Thyroid gland (tissue), 4 donors: ENCODE results near the gene DNALI1. TPM values are rescaled to one million over a fixed set of nuclear protein-coding genes. Genes with fewer than 3 reads are reported as not detected.

Experiments
- DNase-seq, 2 donors: peaks; one replicate each; pipeline ENCODE4 v3.0.0-alpha.2; 2019
- H3K27ac ChIP-seq, 3 donors: fragments of 200-600 bp; sonication (generic); 1 replicate in 2 of 3; 2 replicates in 1 of 3; pipeline ENCODE4 v1.5.1; 2016 to 2019; ENCODE audit warnings: mild to moderate bottlenecking in 1 of 3, moderate library complexity in 1 of 3
- H3K27me3 ChIP-seq: fragments of 200-600 bp; sonication (generic); one replicate; pipeline ENCODE4 v1.5.1; 2019
- H3K36me3 ChIP-seq, 2 donors: fragments of 200-600 bp; sonication (generic); one replicate each; pipeline ENCODE4 v1.5.1; 2016 to 2019
- H3K4me1 ChIP-seq, 2 donors: fragments of 200-600 bp; sonication (generic); one replicate each; pipeline ENCODE4 v1.5.1; 2017 to 2019
- H3K4me3 ChIP-seq, 3 donors: fragments of 200-600 bp; sonication (generic); replicated peaks in 1 of 3; 1 replicate in 2 of 3; 2 replicates in 1 of 3; pipeline ENCODE4 v1.5.1; 2016; ENCODE audit warnings: mild to moderate bottlenecking in 1 of 3
- H3K9me3 ChIP-seq: fragments of 200-600 bp; sonication (generic); one replicate; pipeline ENCODE4 v1.5.1; 2017
- CTCF ChIP-seq, 6 experiments: fragments of 200-600 bp in 3 of 6; fragments of 450-650 bp in 3 of 6; sonication (generic) in 3 of 6; IDR thresholded peaks; one replicate each; pipeline ENCODE4 v1.5.1; 2016 to 2019; ENCODE audit warnings: antibody characterized with exemption in 6 of 6, mild to moderate bottlenecking in 2 of 6, inconsistent platforms in 1 of 6, moderate library complexity in 1 of 6
- POLR2A ChIP-seq, 2 donors: fragments of 450-650 bp; IDR thresholded peaks; one replicate each; pipeline ENCODE4 v1.6.1; 2017; ENCODE audit warnings: antibody characterized with exemption in 2 of 2, mild to moderate bottlenecking in 2 of 2, moderate library complexity in 1 of 2
- WGBS, 2 donors: methylation state at CpG; one replicate each; pipeline ENCODE4 v1.1.5; 2017; 5-methylcytosine and 5-hydroxymethylcytosine counted together
- intact Hi-C: fragments of 100-400 bp; cut with DNase I; formaldehyde crosslinking; loops from one replicate; pipeline ENCODE4 v1.15.1; 2023
- small RNA-seq: library from RNA; depleted of rRNA; stranded (forward); fragments of <200 nt; gene quantifications from one replicate; pipeline ENCODE3, GENCODE V24; 2016
- total RNA-seq, 4 donors: library from RNA; depleted of rRNA; stranded (reverse); fragments of >200 nt; gene quantifications; one replicate each; pipeline ENCODE4 v1.2.3, GENCODE V29; 2016

The DNALI1 gene
- total RNA-seq, 4 donors from 2014 or later: 25.5 to 36.3 (median 26.0) TPM

GRCh38 chr1:37609002-37609401, 52.3 kb downstream of the DNALI1 start:
- H3K36me3 ChIP-seq: no peaks in the 10 kb centered on the region
- H3K27me3 ChIP-seq: no peaks in the 10 kb centered on the region
- H3K4me1 ChIP-seq: no peaks in the 10 kb centered on the region
- no peak overlapping the region for H3K27ac ChIP-seq
- DNase-seq: no peak
- WGBS, 2 donors: 25 to 30% methylated on average over 2 of the region's 2 CpGs
- no peaks in the 10 kb centered on the region for H3K9me3 ChIP-seq
- TF ChIP-seq POLR2A (IDR thresholded peaks at IDR 0.05) (no peak), CTCF (IDR thresholded peaks at IDR 0.05) (no peak)
- intact Hi-C loops: no loop called here
- H3K4me3 ChIP-seq: no peak overlapping the region

GRCh38 chr1:37609994-37610393, 53.3 kb downstream of the DNALI1 start:
- TF ChIP-seq CTCF (IDR thresholded peaks at IDR 0.05): no peak
- TF ChIP-seq POLR2A (IDR thresholded peaks at IDR 0.05): no peak
- Histone ChIP-seq H3K27me3 (no peaks in the 10 kb centered on the region), H3K36me3 (no peaks in the 10 kb centered on the region), H3K27ac (no peak overlapping the region), H3K4me3 (no peak overlapping the region), H3K4me1 (no peaks in the 10 kb centered on the region), H3K9me3 (no peaks in the 10 kb centered on the region)
- no peak for DNase-seq
- intact Hi-C loops: no loop called here
- 76 to 79% methylated on average over 2 of the region's 2 CpGs for WGBS, 2 donors

- Histone ChIP-seq H3K4me3 (no peak overlapping the region), H3K27ac (no peak overlapping the region), H3K27me3 (no peaks in the 10 kb centered on the region), H3K36me3 (no peaks in the 10 kb centered on the region), H3K4me1 (no peaks in the 10 kb centered on the region), H3K9me3 (no peaks in the 10 kb centered on the region)
- DNase-seq: no peak
- intact Hi-C loops: no loop called here
- 53 to 66% methylated on average over 4 of the region's 4 CpGs for WGBS, 2 donors
- TF ChIP-seq POLR2A (IDR thresholded peaks at IDR 0.05) (no peak), CTCF (IDR thresholded peaks at IDR 0.05) (no peak)
Observed at GRCh38 chr1:37612186-37612585, 55.4 kb downstream of the DNALI1 start.

GRCh38 chr1:37614105-37614504, 57.4 kb downstream of the DNALI1 start:
- TF ChIP-seq POLR2A (IDR thresholded peaks at IDR 0.05) (no peak), CTCF (IDR thresholded peaks at IDR 0.05) (no peak)
- no peak overlapping the region for H3K27ac ChIP-seq
- H3K4me1 ChIP-seq: no peaks in the 10 kb centered on the region
- 76 to 82% methylated on average over 4 to 5 of the region's 5 CpGs for WGBS, 2 donors
- no peaks in the 10 kb centered on the region for H3K9me3 ChIP-seq
- no peak overlapping the region for H3K4me3 ChIP-seq
- H3K27me3 ChIP-seq: no peaks in the 10 kb centered on the region
- intact Hi-C loops: no loop called here
- no peaks in the 10 kb centered on the region for H3K36me3 ChIP-seq
- no peak for DNase-seq

- 53 to 58% methylated on average over 14 of the region's 14 CpGs for WGBS, 2 donors
- Histone ChIP-seq H3K4me1 (no peaks in the 10 kb centered on the region), H3K27ac (no peak overlapping the region), H3K27me3 (no peaks in the 10 kb centered on the region), H3K4me3 (no peak overlapping the region), H3K36me3 (no peaks in the 10 kb centered on the region), H3K9me3 (no peaks in the 10 kb centered on the region)
- TF ChIP-seq CTCF (IDR thresholded peaks at IDR 0.05) (no peak), POLR2A (IDR thresholded peaks at IDR 0.05) (no peak)
- intact Hi-C loops: no loop called here
- no peak for DNase-seq
Observed at GRCh38 chr1:37616330-37616729, 59.6 kb downstream of the DNALI1 start.

Small RNA genes lying within 50 kb of the gene (small RNA-seq; reads per million reads assigned to genes)
- gene AL034379.1: not detected

Other genes starting within 250 kb of the DNALI1 start
- gene ZC3H12A, start 82.4 kb upstream of the DNALI1 start, total RNA-seq: 1 to 10 TPM; 4.1 to 7.1 (median 5.1) TPM
- gene MEAF6, start 42.2 kb upstream of the DNALI1 start, total RNA-seq: 100 to 1,000 TPM in 2 of 4 donors, 10 to 100 TPM in 2; 78.9 to 109 (median 92.7) TPM
- gene SNIP1, start 2.6 kb upstream of the DNALI1 start, total RNA-seq: 10 to 100 TPM in 3 of 4 donors, 1 to 10 TPM in 1; 8.1 to 16.7 (median 13.0) TPM
- gene GNL2, start 39.0 kb downstream of the DNALI1 start, total RNA-seq: 10 to 100 TPM; 27.1 to 53.8 (median 33.3) TPM
- under 1 TPM in 1 of 4 donors, not detected in 3; 0.44 TPM for gene RSPO1, start 78.0 kb downstream of the DNALI1 start, total RNA-seq
- 1 to 10 TPM in 2 of 4 donors, under 1 TPM in 2; 0.33 to 1.2 (median 0.81) TPM for gene CDCA8, start 135.6 kb downstream of the DNALI1 start, total RNA-seq
- under 1 TPM in 3 of 4 donors, not detected in 1; 0.11 to 0.54 (median 0.54) TPM for gene EPHA10, start 208.2 kb downstream of the DNALI1 start, total RNA-seq
- gene MANEAL, start 236.9 kb downstream of the DNALI1 start, total RNA-seq: 1 to 10 TPM; 2.6 to 4.3 (median 3.5) TPM